Right renal cortex interstitium (tissue), 3 donors: ENCODE measurements around the gene OR4D6. TPM values are rescaled to one million over a fixed set of nuclear protein-coding genes. Genes with fewer than 3 reads are reported as not detected.
"Not testable (repeated sequence)": the region's sequence is repeated elsewhere in the genome, so short reads cannot be mapped to it uniquely, and the experiment has no call there.

Source experiments
- DNase-seq, 3 donors: peaks; one replicate each; pipeline ENCODE4 v3.0.0-alpha.2; 2013; ENCODE audit warnings: low read depth in 3 of 3, low spot score in 2 of 3
- polyA plus RNA-seq, 3 donors: library from polyadenylated mRNA; unstranded; fragments of 120-200 nt; gene quantifications; one replicate each; pipeline ENCODE4 v1.2.1, GENCODE V29; 2013; ENCODE audit not compliant: insufficient read length in 3 of 3

OR4D6 gene
- polyA plus RNA-seq, result not detected

- DNase-seq, result no peak
Measured at GRCh38 chr11:59456661-59457060, at the start of gene OR4D6. OR4D6 (plus strand) TSS chr11:59456961; CDS start chr11:59456961, 0 bp downstream.

- no peak for DNase-seq
Measured at GRCh38 chr11:59413646-59414045, 43.1 kb upstream of the OR4D6 start.

- DNase-seq, result no peak
Measured at GRCh38 chr11:59415111-59415510, 41.6 kb upstream of the OR4D6 start.

- no peak for DNase-seq
Measured at GRCh38 chr11:59416613-59417012, 40.1 kb upstream of the OR4D6 start.

GRCh38 chr11:59417023-59417422 lies 39.7 kb upstream of the OR4D6 start:
- DNase-seq, result no peak

GRCh38 chr11:59418156-59418555 lies 38.6 kb upstream of the OR4D6 start:
- DNase-seq, result no peak

- no peak for DNase-seq
Measured at GRCh38 chr11:59423835-59424234, 32.9 kb upstream of the OR4D6 start.

GRCh38 chr11:59425131-59425530 lies 31.6 kb upstream of the OR4D6 start:
- DNase-seq, result no peak

GRCh38 chr11:59426361-59427067 lies 30.2 kb upstream of the OR4D6 start, which contains the start of gene OR5A2:
OR5A2 (minus strand) TSS chr11:59426413; CDS start chr11:59422953, 3,460 bp downstream.
- no peak for DNase-seq

- DNase-seq, result no peak
Measured at GRCh38 chr11:59427068-59427382, 29.7 kb upstream of the OR4D6 start.

- DNase-seq, result peak; percentile 2 to 13 (median 5)
Measured at GRCh38 chr11:59429924-59430516, 26.7 kb upstream of the OR4D6 start.

GRCh38 chr11:59436169-59436568 lies 20.6 kb upstream of the OR4D6 start, which contains the start of gene OR5A1:
OR5A1 (plus strand) TSS chr11:59436469; CDS start chr11:59443169, 6,700 bp downstream.
- no peak for DNase-seq

- no peak for DNase-seq
Measured at GRCh38 chr11:59437770-59438169, 19.0 kb upstream of the OR4D6 start.

GRCh38 chr11:59445624-59446023 lies 11.1 kb upstream of the OR4D6 start:
- not testable (repeated sequence) for DNase-seq

GRCh38 chr11:59448484-59448883 lies 8.3 kb upstream of the OR4D6 start:
- no peak for DNase-seq

GRCh38 chr11:59459916-59460315 lies 3.2 kb downstream of the OR4D6 start:
- no peak for DNase-seq

- peak in 1 of 3 donors; percentile 2 for DNase-seq
Measured at GRCh38 chr11:59463190-59463641, 6.5 kb downstream of the OR4D6 start.

- DNase-seq, result no peak
Measured at GRCh38 chr11:59473015-59473414, 16.3 kb downstream of the OR4D6 start, which contains the start of gene OR4D10. OR4D10 (plus strand) TSS chr11:59473315; CDS start chr11:59477430, 4,115 bp downstream.

- no peak for DNase-seq
Measured at GRCh38 chr11:59475176-59475575, 18.4 kb downstream of the OR4D6 start.

GRCh38 chr11:59479906-59480305 lies 23.1 kb downstream of the OR4D6 start:
- DNase-seq, result no peak

GRCh38 chr11:59480359-59480758 lies 23.6 kb downstream of the OR4D6 start:
- DNase-seq, result no peak

GRCh38 chr11:59501931-59502330 lies 45.2 kb downstream of the OR4D6 start:
- no peak for DNase-seq
